ENCODE measurements around the gene NUMBL.

DNA sequence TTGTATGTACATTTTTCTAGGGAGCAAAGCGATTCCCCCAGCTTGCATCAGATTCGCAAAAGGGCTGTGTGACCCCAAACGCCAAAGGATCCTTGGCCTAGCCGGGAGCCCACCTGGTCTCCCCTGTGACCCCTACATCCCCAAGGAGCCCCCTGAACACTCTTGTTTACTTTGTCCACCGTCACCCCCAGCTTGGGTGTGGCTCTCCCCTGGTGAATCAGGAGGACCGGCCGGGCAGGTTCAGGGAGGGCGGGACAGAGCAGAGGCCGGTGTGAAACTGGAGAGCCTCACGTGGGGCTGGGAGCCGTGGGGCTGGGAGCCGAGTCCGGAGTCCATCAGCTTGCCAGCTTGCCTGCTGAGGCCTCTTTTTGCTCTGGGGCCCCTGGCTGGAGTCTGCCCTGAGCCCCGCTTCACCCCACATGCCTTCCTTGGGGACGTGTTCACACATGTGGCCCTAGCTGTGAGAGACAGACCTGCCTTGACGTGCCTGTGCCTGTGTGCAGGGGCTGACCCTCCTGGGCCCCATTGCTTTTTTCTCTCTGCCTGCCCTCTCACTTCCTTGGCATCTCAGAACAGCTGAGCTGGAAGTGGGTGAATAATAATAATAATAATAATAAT, 28.4 kb upstream of the NUMBL start:
- TF ChIP-seq EP300 (IDR thresholded peaks at IDR 0.05) = peak in 1 of 2 donors; percentile 46
- TF ChIP-seq, protein P1, sequence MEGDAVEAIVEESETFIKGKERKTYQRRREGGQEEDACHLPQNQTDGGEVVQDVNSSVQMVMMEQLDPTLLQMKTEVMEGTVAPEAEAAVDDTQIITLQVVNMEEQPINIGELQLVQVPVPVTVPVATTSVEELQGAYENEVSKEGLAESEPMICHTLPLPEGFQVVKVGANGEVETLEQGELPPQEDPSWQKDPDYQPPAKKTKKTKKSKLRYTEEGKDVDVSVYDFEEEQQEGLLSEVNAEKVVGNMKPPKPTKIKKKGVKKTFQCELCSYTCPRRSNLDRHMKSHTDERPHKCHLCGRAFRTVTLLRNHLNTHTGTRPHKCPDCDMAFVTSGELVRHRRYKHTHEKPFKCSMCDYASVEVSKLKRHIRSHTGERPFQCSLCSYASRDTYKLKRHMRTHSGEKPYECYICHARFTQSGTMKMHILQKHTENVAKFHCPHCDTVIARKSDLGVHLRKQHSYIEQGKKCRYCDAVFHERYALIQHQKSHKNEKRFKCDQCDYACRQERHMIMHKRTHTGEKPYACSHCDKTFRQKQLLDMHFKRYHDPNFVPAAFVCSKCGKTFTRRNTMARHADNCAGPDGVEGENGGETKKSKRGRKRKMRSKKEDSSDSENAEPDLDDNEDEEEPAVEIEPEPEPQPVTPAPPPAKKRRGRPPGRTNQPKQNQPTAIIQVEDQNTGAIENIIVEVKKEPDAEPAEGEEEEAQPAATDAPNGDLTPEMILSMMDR (IDR thresholded peaks at IDR 0.05) = no peak
